RWPE1 (cell line): ENCODE results near the gene MARCHF6.

Experiments used
- CTCF ChIA-PET: fragments of 350-600 bp; sonication (Branson Sonifier 250); formaldehyde crosslinking; extraction: SDS; loops from one replicate; lab custom pipeline; 2021; lab: Yijun Ruan, JAX
- POLR2A ChIA-PET: fragments of 400-600 bp; formaldehyde crosslinking; extraction: SDS; loops from one replicate; lab custom pipeline; 2020; ENCODE audit warnings: antibody characterized with exemption; ENCODE audit not compliant: low non-redundant PET; lab: Yijun Ruan, JAX
- DNase-seq: peaks from one replicate; pipeline ENCODE4 v3.0.0; 2012; ENCODE audit warnings: low spot score
- H3K27ac ChIP-seq: fragments of 450-650 bp; 2 replicates; pipeline ENCODE4 v1.5.1; 2017
- CTCF ChIP-seq: fragments of 450-650 bp; conservative IDR thresholded peaks from 2 replicates; pipeline ENCODE4 v1.5.1; 2017; ENCODE audit warnings: low read depth, mild to moderate bottlenecking

The MARCHF6 gene

GRCh38 chr5:10324518-10325370, 28.8 kb upstream of the MARCHF6 start:
- TF ChIP-seq CTCF, result no peak
- no peak overlapping the region for H3K27ac ChIP-seq
- no peak for DNase-seq
- ChIA-PET POLR2A (no interaction called here), CTCF (no interaction called here)

- no peak for TF ChIP-seq CTCF
- no peak overlapping the region for H3K27ac ChIP-seq
- ChIA-PET POLR2A (no interaction called here), CTCF (interaction anchor here (0.6 kb wide), 1 partner anchor 29 kb away, joined by 9 read pairs; no protein-coding TSS in a partner anchor)
- DNase-seq, result no peak
These were observed 25.2 kb upstream of the MARCHF6 start for GRCh38 chr5:10328323-10328722.

- H3K27ac ChIP-seq, result no peak overlapping the region
- no peak for DNase-seq
- POLR2A ChIA-PET, result no interaction called here
- no peak for TF ChIP-seq CTCF
- CTCF ChIA-PET, result no interaction called here
These were observed 24.1 kb upstream of the MARCHF6 start for GRCh38 chr5:10329446-10329819.

- H3K27ac ChIP-seq, result peak overlapping the region; percentile 68
- ChIA-PET POLR2A (no interaction called here), CTCF (no interaction called here)
- no peak for TF ChIP-seq CTCF
- DNase-seq, result no peak
These were observed 23.5 kb upstream of the MARCHF6 start for GRCh38 chr5:10329820-10330481.

GRCh38 chr5:10330511-10331230, 22.8 kb upstream of the MARCHF6 start:
- DNase-seq, result no peak
- ChIA-PET POLR2A (no interaction called here), CTCF (interaction anchor here (1.2 kb wide), 1 partner anchor 22 kb away, joined by 3 read pairs; no protein-coding TSS in a partner anchor)
- peak overlapping the region; percentile 68 for H3K27ac ChIP-seq
- TF ChIP-seq CTCF, result no peak

GRCh38 chr5:10331341-10331796, 22.1 kb upstream of the MARCHF6 start:
- ChIA-PET POLR2A (no interaction called here), CTCF (interaction anchor here (0.6 to 1.2 kb wide), 2 partner anchors 23 to 48 kb away, joined by 3 read pairs; no protein-coding TSS in a partner anchor)
- no peak for TF ChIP-seq CTCF
- H3K27ac ChIP-seq, result peak overlapping the region; percentile 68; the same call in 1 of the 2 replicates
- no peak for DNase-seq
